BJ (cell line): ENCODE data around the gene GRB10. TPM values are rescaled to one million over a fixed set of nuclear protein-coding genes. Genes with fewer than 3 reads are reported as not detected.

ENCODE experiments used
- CTCF ChIA-PET: fragments of 350-600 bp; formaldehyde crosslinking; extraction: SDS; loops from one replicate; lab custom pipeline; 2021; ENCODE audit warnings: antibody characterized with exemption, inconsistent platforms; lab: Yijun Ruan, JAX
- POLR2A ChIA-PET: fragments of 300-600 bp; sonication (Branson Sonifier 250); formaldehyde crosslinking; extraction: SDS; loops from one replicate; lab custom pipeline; 2021; ENCODE audit warnings: antibody characterized with exemption; lab: Charles Lee
- DNase-seq: peaks from one replicate; pipeline ENCODE4 v3.0.0-alpha.2; 2011; ENCODE audit warnings: low read depth
- H3K27me3 ChIP-seq: 2 replicates; pipeline ENCODE4 v1.6.0; 2011; ENCODE audit warnings: low read length; ENCODE audit not compliant: control insufficient read depth, insufficient read depth
- H3K36me3 ChIP-seq: 2 replicates; pipeline ENCODE4 v1.5.1; 2011; ENCODE audit warnings: low read length; ENCODE audit not compliant: control insufficient read depth, insufficient read depth
- H3K4me3 ChIP-seq: 2 replicates; pipeline ENCODE4 v1.5.1; 2011; ENCODE audit warnings: low read depth, mild to moderate bottlenecking, control low read depth, low read length
- polyA plus RNA-seq: library from polyadenylated mRNA; depleted of rRNA; stranded (reverse); fragments of >200 nt; gene quantifications from 2 replicates; pipeline ENCODE4 v1.2.3, GENCODE V29; 2011
- TF ChIP-seq, protein P1 (sequence below): IDR thresholded peaks from 2 replicates; pipeline ENCODE4 v1.5.1; 2011; ENCODE audit warnings: low read depth, mild to moderate bottlenecking, control low read depth, inconsistent platforms, low read length, moderate library complexity; ENCODE audit not compliant: insufficient read depth

GRB10 gene
- polyA plus RNA-seq, 1 experiment, result 8.5 TPM

DNA sequence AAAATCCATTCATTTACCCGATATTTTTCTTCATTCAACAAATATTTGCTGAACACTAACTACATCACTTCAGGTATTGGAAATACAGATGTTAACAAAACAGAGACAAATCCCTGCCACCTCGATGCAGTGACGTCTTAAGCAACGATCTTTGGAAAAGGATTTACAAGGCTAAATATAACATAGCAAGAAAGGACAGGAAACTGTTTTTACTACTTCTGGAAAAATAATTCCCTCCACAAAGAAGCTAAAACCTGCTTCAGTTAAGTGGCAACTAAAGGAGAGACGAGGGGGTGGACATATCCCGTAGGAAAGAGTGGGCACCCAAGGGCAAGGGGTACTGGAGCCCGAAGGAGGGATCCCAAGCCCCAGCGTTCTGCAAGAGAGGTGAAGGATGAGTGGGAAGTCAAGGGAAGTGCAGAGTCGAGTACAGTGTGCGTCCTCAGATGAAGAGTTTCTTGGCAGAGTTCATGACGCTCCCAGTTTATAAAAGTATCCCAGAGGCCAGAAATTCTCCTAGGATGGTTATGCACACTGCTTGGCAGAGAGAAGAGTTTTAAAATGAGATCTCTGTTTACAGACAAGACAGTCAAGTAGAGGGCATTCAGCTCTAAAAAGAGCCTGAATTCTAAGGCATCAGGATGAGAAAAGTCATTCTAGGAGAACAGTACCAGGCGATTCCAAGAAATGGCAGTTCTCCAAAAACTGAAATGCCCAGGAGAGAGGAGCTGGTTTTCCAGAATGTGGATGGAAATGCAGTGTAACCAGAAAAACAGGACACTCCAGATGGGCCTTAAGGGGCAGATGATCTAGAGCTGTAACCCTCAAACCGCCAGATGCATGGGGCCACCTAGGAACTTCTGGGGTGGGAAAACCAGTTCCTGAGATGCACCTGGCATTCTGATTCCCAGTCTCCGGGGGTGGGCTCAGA is 97.3 kb downstream of the GRB10 start:
- no peak for DNase-seq
- TF ChIP-seq, protein P1, sequence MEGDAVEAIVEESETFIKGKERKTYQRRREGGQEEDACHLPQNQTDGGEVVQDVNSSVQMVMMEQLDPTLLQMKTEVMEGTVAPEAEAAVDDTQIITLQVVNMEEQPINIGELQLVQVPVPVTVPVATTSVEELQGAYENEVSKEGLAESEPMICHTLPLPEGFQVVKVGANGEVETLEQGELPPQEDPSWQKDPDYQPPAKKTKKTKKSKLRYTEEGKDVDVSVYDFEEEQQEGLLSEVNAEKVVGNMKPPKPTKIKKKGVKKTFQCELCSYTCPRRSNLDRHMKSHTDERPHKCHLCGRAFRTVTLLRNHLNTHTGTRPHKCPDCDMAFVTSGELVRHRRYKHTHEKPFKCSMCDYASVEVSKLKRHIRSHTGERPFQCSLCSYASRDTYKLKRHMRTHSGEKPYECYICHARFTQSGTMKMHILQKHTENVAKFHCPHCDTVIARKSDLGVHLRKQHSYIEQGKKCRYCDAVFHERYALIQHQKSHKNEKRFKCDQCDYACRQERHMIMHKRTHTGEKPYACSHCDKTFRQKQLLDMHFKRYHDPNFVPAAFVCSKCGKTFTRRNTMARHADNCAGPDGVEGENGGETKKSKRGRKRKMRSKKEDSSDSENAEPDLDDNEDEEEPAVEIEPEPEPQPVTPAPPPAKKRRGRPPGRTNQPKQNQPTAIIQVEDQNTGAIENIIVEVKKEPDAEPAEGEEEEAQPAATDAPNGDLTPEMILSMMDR, result no peak
- H3K36me3 ChIP-seq, result 0 out of 2 replicates have a peak, but pooled peaks cover 2% of the 10 kb centered on the region
- ChIA-PET CTCF (interaction anchor here (1.1 to 1.4 kb wide), 3 partner anchors 14 to 476 kb away, joined by 3 to 4 read pairs (median 3); no protein-coding TSS in a partner anchor), POLR2A (no interaction called here)
- H3K27me3 ChIP-seq, result no peaks in the 10 kb centered on the region
- no peak overlapping the region for H3K4me3 ChIP-seq

DNA sequence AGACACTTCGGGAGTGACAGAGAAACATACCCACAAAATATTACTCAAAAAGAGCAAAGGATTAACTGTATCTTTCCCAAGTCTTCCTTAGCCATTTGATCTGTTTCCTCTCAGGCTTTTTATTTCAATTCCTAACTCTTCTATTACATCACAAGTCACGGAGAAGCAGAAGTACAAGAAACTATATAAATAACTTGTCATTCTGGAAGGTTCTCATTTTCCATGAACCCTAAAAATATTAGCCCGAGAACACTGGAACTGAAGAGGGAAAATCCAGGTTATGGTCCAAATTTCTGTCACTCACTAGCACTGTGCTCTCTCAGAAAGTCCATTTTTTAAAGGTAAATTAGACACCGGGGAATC is 98.0 kb downstream of the GRB10 start:
- ChIA-PET POLR2A (no interaction called here), CTCF (no interaction called here)
- TF ChIP-seq, protein P1, result no peak
- Histone ChIP-seq H3K36me3 (0 out of 2 replicates have a peak, but pooled peaks cover 2% of the 10 kb centered on the region), H3K4me3 (no peak overlapping the region), H3K27me3 (no peaks in the 10 kb centered on the region)
- DNase-seq, result no peak

DNA sequence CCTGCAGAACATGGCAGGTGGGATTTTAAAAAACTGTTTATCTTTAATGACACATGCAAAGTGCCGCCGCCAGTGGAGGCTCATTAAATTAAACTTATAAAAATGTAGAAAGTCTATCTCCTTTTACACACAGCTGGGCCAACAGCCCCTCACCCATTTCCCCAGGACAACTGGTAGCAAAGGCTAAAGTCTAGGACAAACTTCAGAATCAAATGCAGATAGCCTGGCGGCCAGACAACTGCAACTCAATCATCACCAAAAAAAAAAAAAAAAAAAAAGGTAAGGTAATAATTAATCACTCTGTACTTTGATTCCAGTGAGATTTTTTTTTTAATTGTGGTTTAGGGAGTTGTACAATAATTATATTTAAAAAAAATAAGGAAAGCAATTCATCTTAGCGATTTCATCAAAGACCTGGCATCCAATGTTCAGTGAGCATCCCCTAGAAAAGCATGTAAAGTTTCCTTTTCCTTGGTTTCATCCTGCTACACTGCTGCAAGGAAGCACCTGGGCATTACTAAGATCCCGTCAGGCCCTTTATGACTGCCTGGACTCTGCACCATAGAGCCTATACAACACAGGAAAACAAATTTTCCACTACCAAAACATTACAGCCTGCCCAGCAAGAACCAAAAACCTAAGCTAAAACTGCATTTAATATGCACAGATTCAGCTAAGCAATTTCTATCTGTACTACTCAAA is 98.5 kb downstream of the GRB10 start:
- Histone ChIP-seq H3K4me3 (no peak overlapping the region), H3K27me3 (no peaks in the 10 kb centered on the region), H3K36me3 (0 out of 2 replicates have a peak, but pooled peaks cover 2% of the 10 kb centered on the region)
- DNase-seq, result no peak
- ChIA-PET CTCF (no interaction called here), POLR2A (no interaction called here)
- TF ChIP-seq, protein P1, result no peak

DNA sequence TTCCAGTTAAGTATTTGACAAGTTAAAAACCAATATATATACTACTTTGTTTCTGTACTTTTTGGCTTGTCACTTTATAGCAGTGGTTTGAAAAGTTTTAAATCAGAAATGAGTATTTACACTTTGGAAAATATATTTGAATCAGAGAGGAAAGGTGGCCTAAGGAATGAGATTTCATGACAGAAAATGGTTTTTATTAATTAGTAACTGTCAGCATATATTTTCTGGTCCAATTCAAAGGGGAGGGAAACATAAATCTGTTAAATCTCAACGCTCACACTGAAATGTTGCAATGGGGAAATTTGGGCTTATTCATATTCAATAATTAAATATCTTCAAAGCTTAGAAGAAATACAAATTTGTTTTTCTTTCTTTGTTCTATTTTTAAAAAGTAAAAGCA is 100.1 kb downstream of the GRB10 start:
- H3K27me3 ChIP-seq, result no peaks in the 10 kb centered on the region
- no peaks in the 10 kb centered on the region for H3K36me3 ChIP-seq
- CTCF ChIA-PET, result interaction anchor here (7.8 kb wide), 1 partner anchor 214 kb away, joined by 89 read pairs; no protein-coding TSS in a partner anchor
- no peak for DNase-seq
- POLR2A ChIA-PET, result no interaction called here
- TF ChIP-seq, protein P1, result no peak
- no peak overlapping the region for H3K4me3 ChIP-seq

DNA sequence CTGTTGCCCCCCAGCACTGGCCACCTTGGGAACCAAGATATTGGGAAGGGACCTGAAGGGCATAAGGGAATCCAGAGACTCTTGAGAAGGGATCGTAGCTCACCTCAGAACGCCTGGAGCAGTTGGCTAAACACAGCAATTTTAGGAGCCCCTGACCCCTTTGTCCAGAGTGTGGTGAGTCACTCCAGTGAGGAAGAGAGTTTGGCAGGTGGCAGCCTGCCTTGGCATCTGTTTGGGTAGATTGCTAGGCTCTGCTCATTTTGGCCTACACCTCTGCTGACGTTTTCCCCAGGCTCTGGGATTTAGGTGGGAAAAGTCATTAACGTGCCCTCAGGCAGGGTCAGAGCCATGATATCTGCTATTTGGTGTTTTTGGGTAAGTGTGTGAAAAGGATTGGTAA is 100.6 kb downstream of the GRB10 start:
- ChIA-PET CTCF (interaction anchor here (7.8 kb wide), 1 partner anchor 214 kb away, joined by 89 read pairs; no protein-coding TSS in a partner anchor), POLR2A (no interaction called here)
- Histone ChIP-seq H3K36me3 (no peaks in the 10 kb centered on the region), H3K27me3 (no peaks in the 10 kb centered on the region), H3K4me3 (no peak overlapping the region)
- TF ChIP-seq, protein P1, result no peak
- DNase-seq, result no peak
